Pancreas (tissue), 10 donors: ENCODE data around the gene NUDT5. TPM values are rescaled to one million over a fixed set of nuclear protein-coding genes. Genes with fewer than 3 reads are reported as not detected.

ENCODE experiments used
- ATAC-seq, 4 donors: fragments of 200-7000 bp; cut with Tn5 transposase; one replicate each; pipeline versions ENCODE4 v1.8.0 to v1.9.1; 2020; ENCODE audit warnings: mild to moderate bottlenecking in 4 of 4, moderate library complexity in 4 of 4
- DNase-seq, 6 donors: peaks; one replicate each; pipeline ENCODE4 v3.0.0-alpha.2; 2020
- FAIRE-seq: peaks from 2 replicates; lab custom pipeline; 2012; peaks lifted over from hg19 to GRCh38; lab: Jason Lieb, UNC
- H3K27ac ChIP-seq, 4 donors: fragments of 200-600 bp; sonication (generic); 1 replicate in 3 of 4; 2 replicates in 1 of 4; pipeline versions ENCODE4 v1.5.0 to v1.8.0; 2020
- H3K27me3 ChIP-seq, 4 donors: fragments of 200-600 bp; one replicate each; pipeline ENCODE4 v1.8.0; 2021
- H3K36me3 ChIP-seq, 3 donors: fragments of 200-600 bp; sonication (generic) in 1 of 3; one replicate each; pipeline versions ENCODE4 v1.5.0 to v1.8.0; 2020 to 2021
- H3K4me1 ChIP-seq, 3 donors: fragments of 200-600 bp; one replicate each; pipeline ENCODE4 v1.8.0; 2021
- H3K4me3 ChIP-seq, 4 donors: fragments of 200-600 bp; sonication (generic) in 2 of 4; one replicate each; pipeline versions ENCODE4 v1.5.0 to v1.8.0; 2020 to 2021
- H3K9me3 ChIP-seq, 4 donors: fragments of 200-600 bp; one replicate each; pipeline ENCODE4 v1.8.0; 2021
- CTCF ChIP-seq, 4 donors: fragments of 200-600 bp; sonication (generic) in 3 of 4; IDR thresholded peaks; one replicate each; pipeline versions ENCODE4 v1.5.0 to v1.8.0; 2021; ENCODE audit warnings: antibody characterized with exemption in 4 of 4
- WGBS, 2 donors: extraction: QIAGEN DNeasy Blood & Tissue Kit; methylation state at CpG; one replicate each; pipeline ENCODE4 v1.1.7; 2013; 5-methylcytosine and 5-hydroxymethylcytosine counted together
- intact Hi-C, 3 donors: fragments of 100-400 bp; cut with DNase I; formaldehyde crosslinking; loops; one replicate each; pipeline versions ENCODE4 v1.11.1 to v1.14.2; 2022
- microRNA-seq, 2 donors: library from miRNA; unstranded; fragments of <30 nt; microRNA quantifications; one replicate each; pipeline versions ENCODE4 to v1.1.0, GENCODE V29; 2019 to 2020
- polyA plus RNA-seq, 2 donors: library from polyadenylated mRNA; stranded (reverse); fragments of 200-250 nt; gene quantifications; one replicate each; pipeline ENCODE4 v1.2.3, GENCODE V29; 2013
- total RNA-seq, 6 donors: library from RNA; stranded (reverse); fragmentation: NEBNext Ultra II Directional in 4 of 6; extraction: Animal tissue kit (Norgen Biotek cat#: 25700) in 4 of 6; gene quantifications; one replicate each; pipeline versions ENCODE4 v1.2.1 to v1.2.4, GENCODE V29; 2021 to 2023
- donor health status: healthy with polysubstance abuse.
- donor health status: DM: no; HTN: no; CAD: no; lungs with moderate emphysema.
- donor health status: DM: no; HTN: no; CAD: no.
- donor health status: control.
- donor health status: control.
- donor health status: Bipolar disorder and iron deficiency.
- donor health status: DM: yes; HTN: yes; CAD: no.
- donor health status: DM: no; HTN: no; CAD: no.
- donor health status: DM: no; HTN: no; CAD: no.
- donor health status: DM: yes; HTN: yes; CAD: no.

The NUDT5 gene
- total and polyA plus RNA-seq, 8 donors = 9.1 to 20.0 (median 18.1) TPM

GRCh38 chr10:12129222-12130111, 66.2 kb downstream of the NUDT5 start, which contains the start of gene SEC61A2:
TSS of gene SEC61A2 (plus strand) at chr10:12129677. CDS start at chr10:12129788, 111 bp downstream.
- intact Hi-C loops = no loop called here
- no peaks in the 10 kb centered on the region for H3K27me3 ChIP-seq
- peak; percentile 94 to 99 (median 97) for ATAC-seq
- WGBS, 2 donors = 0 to 1% methylated on average over 80 to 108 of the region's 108 CpGs
- H3K36me3 ChIP-seq = no peaks in the 10 kb centered on the region
- peak within 1 kb of the TSS; percentile 55 to 95 (median 88) for H3K4me3 ChIP-seq
- no peak for TF ChIP-seq CTCF (IDR thresholded peaks at IDR 0.05)
- peak; percentile 94 to 100 (median 98) for DNase-seq
- H3K27ac ChIP-seq = peak within 1 kb of the TSS; percentile 85 to 95 (median 90)
- no peaks in the 10 kb centered on the region for H3K9me3 ChIP-seq
- FAIRE-seq = no peak
- no peaks in the 10 kb centered on the region for H3K4me1 ChIP-seq

GRCh38 chr10:12121673-12122072, 74.0 kb downstream of the NUDT5 start:
- WGBS, 2 donors = 87 to 95% methylated on average over 4 of the region's 4 CpGs
- DNase-seq = no peak
- ATAC-seq = no peak
- Histone ChIP-seq H3K4me1 (no peaks in the 10 kb centered on the region), H3K4me3 (no peak overlapping the region), H3K36me3 (peaks cover 0 to 27% (median 13%) of the 10 kb centered on the region in 3 donors), H3K27me3 (no peaks in the 10 kb centered on the region), H3K27ac (no peak overlapping the region), H3K9me3 (no peaks in the 10 kb centered on the region)
- no peak for TF ChIP-seq CTCF (IDR thresholded peaks at IDR 0.05)
- FAIRE-seq = no peak
- intact Hi-C loops = no loop called here

Small RNA genes within 50 kb of the gene (microRNA-seq; reads per million reads assigned to microRNA genes)
- 0 reads per million in 2 donors for gene MIR548AK

Other genes with a start within 250 kb of the NUDT5 start
- gene UPF2, start 153.1 kb downstream of the NUDT5 start, total RNA-seq = 10 to 100 TPM in 1 of 6 donors, 1 to 10 TPM in 5; 6.8 to 12.5 (median 9.0) TPM
- gene UPF2, start 153.1 kb downstream of the NUDT5 start, polyA plus RNA-seq = 10 to 100 TPM in 1 of 2 donors, 1 to 10 TPM in 1; 6.1 to 11.2 TPM
- 10 to 100 TPM; 17.3 to 25.1 (median 21.5) TPM for gene DHTKD1, start 126.9 kb downstream of the NUDT5 start, total RNA-seq
- gene DHTKD1, start 126.9 kb downstream of the NUDT5 start, polyA plus RNA-seq = 10 to 100 TPM in 1 of 2 donors, 1 to 10 TPM in 1; 9.6 to 11.3 TPM
- gene SEC61A2, start 66.2 kb downstream of the NUDT5 start, total RNA-seq = 1 to 10 TPM; 1.1 to 2.8 (median 1.9) TPM
- gene SEC61A2, start 66.2 kb downstream of the NUDT5 start, polyA plus RNA-seq = 1 to 10 TPM; 1.6 to 6.4 TPM
- 10 to 100 TPM; 13.5 to 26.5 (median 21.1) TPM for gene CDC123, start 297 bp upstream of the NUDT5 start, total RNA-seq
- gene CDC123, start 297 bp upstream of the NUDT5 start, polyA plus RNA-seq = 10 to 100 TPM; 12.2 to 23.7 TPM
- gene CAMK1D, start 153.7 kb upstream of the NUDT5 start, total RNA-seq = 10 to 100 TPM; 20.2 to 30.1 (median 24.2) TPM
- 1 to 10 TPM; 2.9 to 6.3 TPM for gene CAMK1D, start 153.7 kb upstream of the NUDT5 start, polyA plus RNA-seq